HG03432 (cell line): Measurements from ENCODE around the gene IFNA13.
A peak's percentile ranks its signal among the peaks of the same experiment; 100 is the strongest.

Source experiments
- ATAC-seq: cut with Tn5 transposase; IDR thresholded peaks from one replicate; pipeline ENCODE4 v1.9.1; 2021; ENCODE audit warnings: mild to moderate bottlenecking, moderate library complexity; ENCODE audit not compliant: unreplicated experiment

IFNA13 gene

DNA sequence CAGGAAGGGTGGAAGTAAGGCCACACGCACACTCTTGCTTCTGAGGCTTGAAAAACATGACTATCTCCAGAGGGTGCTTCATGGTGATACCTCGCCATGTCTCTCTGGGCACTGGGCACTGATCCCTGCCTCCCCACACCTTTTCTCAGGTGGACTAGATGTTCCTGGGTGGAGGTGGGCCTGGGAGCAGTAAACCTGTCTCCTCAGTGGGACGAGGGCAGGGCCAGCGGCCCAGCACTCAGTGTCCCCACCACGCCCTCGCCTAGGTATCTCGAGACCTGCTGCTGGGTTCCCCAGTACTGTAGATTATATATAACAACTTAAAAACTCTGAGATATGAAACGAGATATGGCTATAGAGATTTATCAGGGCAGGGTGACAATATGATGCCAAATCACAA lies 5.6 kb downstream of the IFNA13 start:
- ATAC-seq, result no peak

DNA sequence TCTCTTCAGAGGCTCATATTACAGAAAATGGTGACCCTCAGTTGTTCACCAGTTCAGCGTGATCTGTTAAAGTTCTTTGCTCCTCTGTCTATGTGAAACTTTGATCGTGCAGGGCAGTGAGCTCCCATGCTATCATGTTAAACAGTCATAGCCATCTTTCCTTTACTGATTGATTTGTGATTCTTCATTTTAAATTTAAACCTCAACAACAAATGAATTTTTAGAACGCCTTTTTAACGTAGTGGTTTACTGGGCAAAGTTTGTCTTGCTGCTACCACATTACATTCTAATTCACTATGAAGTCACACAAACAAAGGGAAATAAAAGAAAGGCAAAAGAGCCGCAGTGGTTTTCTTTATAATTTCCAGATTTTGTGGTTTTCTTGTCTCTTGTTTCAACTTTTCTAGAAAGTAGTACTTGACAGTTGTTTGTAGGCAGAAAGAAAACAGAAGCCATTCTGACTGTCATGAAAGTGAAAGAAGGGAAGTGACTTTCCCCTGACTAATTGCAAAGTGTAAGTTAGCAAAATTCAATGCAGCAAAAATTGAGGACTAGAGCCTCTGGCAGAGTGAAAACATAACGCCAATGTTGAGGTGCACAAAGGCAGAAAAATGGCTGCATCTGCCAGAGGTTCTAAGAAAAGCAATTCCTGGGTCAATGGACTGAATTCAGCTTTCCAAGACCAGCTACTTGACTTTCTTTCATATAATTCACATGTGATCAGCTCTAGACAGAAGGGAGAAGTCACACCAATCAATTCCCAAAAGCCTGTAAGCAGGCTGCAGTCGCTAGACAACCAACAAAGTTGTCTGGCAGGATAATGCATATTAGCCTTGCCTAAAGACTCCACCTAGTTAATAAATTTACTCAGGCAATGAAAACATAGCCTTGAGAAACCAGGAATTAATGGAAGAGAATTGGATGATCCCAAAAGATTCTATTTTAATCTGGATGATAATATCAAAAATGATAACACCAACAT lies 10.1 kb downstream of the IFNA13 start:
- ATAC-seq, result peak; percentile 93

DNA sequence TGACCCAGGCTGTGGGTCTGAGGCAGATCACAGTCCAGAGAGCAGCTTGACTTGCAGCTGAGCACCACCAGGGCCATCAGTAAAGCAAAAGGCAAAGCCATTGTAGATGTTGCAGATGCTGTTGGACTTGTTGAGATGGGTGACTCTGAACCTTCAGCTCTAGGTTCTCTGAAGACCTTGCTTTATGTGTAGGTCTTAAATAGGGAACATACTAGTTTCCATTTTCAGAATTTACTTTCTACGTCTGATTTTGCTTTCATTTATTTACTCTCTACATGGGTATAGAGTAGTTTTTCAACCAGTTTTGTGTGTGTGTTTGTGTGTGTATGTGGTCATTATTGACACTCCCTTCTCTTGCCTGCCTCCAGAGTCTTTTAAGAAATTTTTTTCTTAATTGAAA lies 17.1 kb downstream of the IFNA13 start, which contains the start of gene IFNA6:
TSS of gene IFNA6 (minus strand) at position 101 of the 400 bp plus-strand sequence. CDS start at position 101, 0 bp downstream.
- ATAC-seq, result no peak

DNA sequence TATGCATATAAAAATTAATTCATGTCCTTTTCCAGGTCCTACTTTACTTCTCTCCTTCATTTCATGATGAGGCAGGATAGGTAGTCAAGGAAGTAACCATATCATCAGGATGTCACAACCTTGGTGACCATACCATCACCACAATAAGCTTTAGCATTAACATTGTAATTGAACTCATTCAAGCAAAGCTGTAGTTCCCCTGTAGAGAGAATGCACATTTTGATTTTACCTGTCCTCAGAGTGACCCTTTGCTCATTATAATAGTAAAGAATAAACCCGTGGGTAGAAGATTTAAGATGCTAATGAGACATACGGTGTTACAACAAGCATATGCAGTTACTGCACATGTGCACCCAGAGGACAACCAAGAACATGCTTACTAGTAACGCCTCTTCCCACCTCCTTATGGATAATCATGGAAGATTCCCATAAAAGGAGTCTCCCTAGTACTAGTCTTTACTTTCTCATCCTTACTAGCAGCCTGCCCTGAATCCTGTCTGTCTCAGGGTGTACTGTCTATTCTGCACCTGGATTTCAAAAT lies 19.4 kb downstream of the IFNA13 start:
- ATAC-seq, result no peak

DNA sequence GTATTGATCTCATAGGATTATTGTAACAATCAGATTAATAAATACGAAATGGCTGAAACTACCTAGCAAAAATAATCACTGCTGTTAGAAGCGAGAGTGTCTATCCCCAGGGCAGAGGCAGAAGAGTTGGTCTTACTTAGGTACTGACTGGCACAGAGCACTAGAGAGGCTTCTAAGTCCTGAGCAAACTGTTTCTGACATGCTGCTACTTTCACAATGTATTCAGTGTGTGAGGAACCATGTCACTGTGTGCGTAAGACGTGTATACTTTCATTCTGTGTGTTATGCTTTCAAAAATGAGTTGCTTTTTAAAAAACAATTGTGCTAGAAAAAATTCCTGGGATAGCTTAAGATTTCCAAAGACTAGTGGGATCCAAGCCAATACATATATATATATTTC lies 27.1 kb downstream of the IFNA13 start:
- ATAC-seq, result no peak

DNA sequence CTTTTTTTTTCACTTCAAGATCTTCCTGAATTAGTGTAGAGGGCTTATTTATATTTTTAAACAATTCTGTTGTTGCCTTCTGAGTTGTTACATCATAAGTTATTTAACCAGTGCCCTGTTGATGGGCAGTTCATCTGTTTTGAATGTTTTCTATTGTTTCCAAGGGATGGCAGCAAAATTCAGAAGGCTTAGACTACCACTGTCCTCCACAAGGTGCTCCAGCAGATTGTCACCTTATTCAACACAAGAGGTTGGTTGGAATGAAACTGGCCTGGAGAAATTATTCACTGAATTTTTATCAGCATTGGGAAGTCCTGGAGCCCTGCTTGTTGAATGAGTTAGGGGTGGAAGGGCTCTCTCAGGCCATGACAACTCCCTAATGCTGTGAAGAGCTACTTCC lies 31.4 kb downstream of the IFNA13 start:
- no peak for ATAC-seq

DNA sequence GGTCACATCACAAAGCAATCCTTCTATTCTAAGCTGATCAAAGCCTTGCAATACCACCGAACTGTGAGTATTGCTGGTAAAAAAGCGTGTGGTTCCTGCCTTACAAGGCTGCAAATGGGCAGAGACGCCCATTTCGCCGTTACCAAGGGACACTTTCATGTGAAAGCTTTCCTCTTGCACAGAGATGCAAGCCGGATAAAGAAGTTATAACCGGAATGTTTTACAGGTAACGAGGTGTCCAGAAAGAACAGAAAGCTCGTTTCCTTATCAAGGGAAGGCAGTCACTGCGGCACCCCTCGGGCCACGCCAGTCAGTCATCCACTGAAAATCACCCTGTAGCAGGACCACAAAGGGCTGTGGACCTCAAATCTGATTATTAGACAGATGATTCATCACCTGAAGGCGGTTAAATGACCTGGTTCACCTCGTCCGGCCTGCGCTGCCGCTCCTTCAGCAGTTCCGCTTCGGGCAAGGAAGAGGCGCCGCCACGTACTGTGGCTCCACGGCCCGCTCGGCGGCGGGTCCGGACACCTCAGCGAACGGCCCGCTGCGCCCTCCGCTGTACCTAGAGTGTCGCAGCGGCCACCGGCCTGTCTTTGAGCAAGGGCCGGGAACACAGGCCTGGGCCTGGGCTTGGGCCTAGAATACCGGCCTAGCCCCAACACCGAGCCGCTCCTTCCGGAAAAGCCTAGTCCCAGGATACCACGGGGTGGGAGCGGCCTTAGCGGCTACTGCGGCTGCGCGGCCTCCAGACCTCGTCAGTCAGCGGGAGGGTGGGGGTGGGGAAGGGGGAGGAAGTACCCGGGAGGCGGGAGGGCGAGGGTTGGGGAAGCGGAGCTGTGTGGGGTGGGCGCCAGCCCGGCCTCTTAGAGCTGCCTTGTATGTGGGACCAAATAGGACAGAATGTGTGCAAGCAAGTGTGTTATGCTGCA lies 32.9 kb downstream of the IFNA13 start, which contains the start of gene KLHL9:
TSS of gene KLHL9 (minus strand) at position 704 of the 932 bp plus-strand sequence. CDS start at position 159, 545 bp downstream.
- ATAC-seq, result peak; percentile 95

DNA sequence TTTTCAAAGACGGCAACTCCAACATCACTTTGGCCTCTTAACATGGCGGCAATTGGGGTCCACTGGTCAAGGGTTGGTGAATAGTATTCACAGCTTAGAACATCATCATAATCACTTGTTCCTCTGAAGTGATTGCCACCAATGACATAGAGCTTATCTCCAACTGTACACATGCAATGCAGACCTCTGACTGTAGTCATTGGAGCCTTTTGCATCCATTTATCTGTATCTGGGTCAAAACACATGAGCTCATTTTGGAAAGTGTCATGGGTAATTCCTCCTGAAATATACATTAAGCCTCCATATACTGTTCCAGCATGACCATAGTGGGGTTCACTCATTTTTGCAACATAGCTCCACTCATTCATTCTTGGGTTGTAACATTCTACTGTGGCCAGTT lies 34.6 kb downstream of the IFNA13 start:
- no peak for ATAC-seq

DNA sequence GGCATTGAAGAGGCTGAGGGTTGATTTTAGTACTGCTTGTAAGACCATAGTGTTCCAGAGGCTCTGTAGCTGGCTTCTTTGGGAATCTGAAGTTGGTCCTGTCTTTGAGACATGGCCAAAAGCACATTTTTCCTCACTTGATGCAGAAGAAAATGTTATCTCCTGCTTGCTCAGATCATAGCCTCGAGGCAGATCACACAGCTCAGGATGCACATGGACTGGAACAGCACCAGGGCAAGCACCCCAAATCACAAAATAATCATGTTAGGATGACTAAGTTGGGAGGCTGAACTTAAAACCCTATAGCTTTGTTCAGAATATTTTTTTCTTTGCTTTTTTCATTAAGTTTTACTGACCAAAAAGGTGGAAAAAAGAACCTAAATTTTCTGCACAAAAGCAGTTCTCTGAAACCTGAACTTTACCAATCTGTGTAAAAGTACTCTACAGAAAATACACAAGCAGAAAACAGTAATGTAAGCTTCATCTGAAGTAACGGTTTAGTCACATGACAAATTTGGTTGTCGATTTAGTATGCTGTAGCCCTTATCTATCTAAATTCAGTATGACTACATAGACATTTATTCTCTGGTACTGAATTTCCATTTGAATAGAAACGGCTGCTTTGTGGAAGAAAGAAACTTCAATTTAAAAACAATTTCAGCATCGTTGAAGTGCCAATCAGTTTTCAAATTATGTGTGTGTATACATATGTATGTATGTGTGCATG lies 36.0 kb downstream of the IFNA13 start:
- ATAC-seq, result no peak

DNA sequence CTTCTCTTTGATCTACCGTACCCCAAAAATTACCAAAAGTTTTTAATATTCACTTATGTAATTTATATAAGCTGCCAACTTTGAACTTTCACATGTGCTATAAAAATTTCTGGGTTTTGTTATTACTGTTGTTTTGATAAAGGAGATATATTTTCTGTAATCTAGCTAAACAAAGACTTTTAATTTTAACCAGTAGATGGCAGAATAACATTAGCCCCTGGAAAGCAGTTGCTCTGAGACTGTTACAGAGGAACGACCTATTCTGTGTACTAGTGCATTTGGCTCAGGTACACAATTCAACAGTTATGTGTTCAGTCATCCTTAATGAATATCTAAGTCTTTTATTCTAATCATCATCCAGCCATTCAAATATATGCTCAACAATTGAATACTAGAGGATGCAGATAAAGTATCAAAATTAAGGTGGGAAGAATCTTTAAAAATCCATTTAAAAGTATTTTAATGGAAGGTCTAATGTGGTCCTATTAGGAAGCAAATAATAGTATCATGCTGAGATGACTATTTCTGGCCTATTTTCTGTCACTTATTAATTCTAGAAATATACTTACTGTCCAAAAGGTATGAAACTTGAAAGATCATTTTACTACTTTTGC lies 41.2 kb downstream of the IFNA13 start:
- peak; percentile 84 for ATAC-seq

DNA sequence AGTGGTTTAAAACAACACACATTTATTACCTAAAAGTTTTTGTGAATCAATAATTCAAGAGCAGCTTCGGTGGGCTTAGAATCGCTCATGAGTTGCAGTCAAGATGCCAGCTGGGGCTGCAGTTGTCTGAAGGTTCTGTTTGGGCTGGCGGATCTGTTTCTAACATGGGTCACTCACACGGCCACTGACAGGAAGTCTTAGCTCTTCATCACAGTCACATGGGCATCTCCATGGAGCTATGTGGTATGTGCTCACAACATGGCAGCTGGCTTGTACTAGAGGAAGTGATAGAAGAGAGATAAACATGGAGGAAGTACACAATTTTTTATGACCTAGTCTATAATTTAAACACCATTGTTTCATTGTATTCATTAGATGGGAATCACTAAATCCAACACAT lies 43.8 kb downstream of the IFNA13 start:
- no peak for ATAC-seq

DNA sequence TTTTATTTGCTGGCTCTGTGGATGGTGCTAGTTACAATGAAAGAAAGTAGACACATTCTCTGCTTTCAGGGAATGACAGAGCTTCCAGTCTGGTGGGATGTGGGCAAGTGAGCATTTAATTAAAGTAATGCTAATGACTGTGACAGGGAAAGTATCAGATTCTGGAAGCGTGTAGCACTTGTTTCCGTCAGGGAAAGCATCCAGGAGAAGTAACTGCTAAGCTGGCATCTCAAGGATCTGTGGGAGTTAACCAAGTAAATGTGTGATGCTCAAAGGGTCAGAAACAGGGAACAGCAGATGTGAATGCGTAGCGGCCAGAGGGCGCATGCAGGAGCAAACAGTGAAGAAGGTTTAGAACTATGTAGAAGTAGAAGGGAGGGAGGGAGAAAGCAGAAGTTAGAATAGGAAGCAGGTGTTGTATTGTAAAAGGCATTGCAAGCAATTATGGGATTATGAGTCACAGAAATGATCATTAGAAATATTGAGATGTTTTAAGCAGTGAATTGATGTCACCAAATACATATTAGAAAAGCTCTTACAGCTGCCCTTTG lies 44.9 kb downstream of the IFNA13 start:
- no peak for ATAC-seq

DNA sequence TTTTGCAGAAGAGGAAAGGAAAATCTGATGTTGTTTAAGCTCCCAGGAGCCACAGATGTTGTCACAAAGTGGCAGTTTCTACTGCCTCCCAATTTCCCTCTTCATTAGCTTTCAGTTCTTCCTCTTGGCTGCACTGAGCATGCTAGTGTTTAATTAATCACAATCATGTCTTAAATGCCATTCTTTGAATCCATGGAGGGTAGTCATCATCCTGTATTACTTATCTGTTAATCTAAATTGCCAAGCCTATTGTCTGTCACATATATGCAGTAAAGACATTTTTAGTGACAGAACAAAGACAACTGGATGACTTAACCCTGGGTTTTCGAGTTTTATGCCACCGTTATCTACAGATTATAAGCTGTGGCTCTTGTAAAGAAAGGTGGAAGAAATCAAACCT lies 47.4 kb downstream of the IFNA13 start:
- no peak for ATAC-seq

DNA sequence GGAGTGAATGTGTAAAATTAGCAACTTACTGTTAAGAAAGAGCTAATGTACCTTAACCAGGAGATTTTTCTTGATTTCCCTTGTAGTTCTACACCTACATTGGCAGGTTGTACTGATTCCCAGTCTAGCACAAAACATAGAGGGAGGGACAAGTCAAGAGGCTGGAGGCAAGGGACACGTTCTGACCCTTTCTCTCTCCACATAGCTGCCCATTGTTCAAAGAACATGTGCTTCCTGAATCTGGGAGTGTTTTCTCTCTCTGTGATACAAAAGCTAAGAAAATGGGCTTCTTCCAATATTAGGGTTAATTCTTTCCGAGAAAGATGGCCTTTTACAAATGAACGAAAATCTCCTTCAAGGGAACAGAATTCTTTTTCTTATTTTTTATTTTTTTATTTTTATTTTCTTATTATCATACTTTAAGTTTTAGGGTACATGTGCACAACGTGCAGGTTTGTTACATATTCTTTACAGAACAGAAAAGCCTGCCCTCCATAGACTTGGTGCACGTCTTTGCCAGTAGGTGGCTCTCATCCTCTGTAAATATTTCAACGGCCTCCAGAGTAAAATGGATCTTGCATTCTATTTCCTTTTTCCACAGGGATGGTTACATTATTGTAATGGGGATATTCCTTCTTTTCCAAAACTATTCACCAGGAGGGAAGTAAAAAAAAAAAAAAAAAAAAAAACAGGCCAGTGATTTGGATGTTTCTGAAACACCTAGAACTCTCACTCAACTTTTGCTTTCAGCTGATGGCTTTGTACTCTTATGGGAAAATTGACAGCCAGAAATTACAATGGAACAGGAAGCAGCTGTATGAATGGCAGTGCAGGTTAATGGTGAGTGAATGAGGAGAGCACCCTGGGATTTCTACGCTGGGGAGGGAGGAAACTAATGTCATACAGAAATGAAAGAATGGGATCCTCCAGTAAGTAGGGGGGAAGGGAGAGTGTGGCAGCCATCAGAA lies 49.6 kb downstream of the IFNA13 start:
- ATAC-seq, result peak; percentile 84
